GM20000 (cell line): Measurements from ENCODE around the gene KCNC1.

ENCODE experiments used
- DNase-seq: peaks from one replicate; pipeline ENCODE4 v3.0.0; 2012; ENCODE audit warnings: low spot score
- TF ChIP-seq, protein P1 (sequence below): IDR thresholded peaks from 2 replicates; pipeline ENCODE4 v1.5.1; 2012; ENCODE audit warnings: mild to moderate bottlenecking, control low read depth; ENCODE audit errors: extremely low read depth, missing control alignments

The KCNC1 gene

DNA sequence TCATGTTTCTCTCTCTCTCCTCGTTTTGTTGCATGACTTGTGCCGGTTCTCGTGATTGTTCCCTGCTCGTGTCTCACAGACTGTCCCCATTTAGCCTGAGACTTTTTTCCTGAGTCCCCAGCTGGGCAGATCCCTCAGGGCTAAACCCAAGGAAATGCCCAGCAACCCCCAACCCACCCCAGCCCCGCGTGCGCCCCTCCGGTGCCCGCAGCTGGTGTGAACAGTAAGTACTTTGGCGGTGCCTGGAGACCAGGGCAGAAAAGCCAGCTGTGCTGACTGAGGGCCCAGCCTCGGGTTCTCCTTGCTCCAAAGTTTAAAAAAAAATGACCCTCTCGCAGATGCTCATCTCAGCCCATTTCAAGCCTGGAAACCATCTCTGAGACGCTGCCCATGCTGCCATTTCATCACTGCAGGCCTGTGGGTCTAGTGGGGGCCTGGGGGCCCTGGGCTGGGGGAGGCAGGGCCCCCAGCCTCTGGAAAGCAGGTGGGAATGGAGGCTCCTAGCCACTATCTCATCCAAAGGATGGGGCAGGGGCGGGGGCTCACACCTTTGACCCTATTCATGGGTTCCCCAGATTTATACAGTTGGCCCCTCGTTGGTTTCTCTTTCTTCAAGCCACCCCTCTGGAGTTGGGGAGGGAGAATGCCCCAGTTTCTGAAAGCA is 41.8 kb downstream of the KCNC1 start:
- TF ChIP-seq, protein P1, sequence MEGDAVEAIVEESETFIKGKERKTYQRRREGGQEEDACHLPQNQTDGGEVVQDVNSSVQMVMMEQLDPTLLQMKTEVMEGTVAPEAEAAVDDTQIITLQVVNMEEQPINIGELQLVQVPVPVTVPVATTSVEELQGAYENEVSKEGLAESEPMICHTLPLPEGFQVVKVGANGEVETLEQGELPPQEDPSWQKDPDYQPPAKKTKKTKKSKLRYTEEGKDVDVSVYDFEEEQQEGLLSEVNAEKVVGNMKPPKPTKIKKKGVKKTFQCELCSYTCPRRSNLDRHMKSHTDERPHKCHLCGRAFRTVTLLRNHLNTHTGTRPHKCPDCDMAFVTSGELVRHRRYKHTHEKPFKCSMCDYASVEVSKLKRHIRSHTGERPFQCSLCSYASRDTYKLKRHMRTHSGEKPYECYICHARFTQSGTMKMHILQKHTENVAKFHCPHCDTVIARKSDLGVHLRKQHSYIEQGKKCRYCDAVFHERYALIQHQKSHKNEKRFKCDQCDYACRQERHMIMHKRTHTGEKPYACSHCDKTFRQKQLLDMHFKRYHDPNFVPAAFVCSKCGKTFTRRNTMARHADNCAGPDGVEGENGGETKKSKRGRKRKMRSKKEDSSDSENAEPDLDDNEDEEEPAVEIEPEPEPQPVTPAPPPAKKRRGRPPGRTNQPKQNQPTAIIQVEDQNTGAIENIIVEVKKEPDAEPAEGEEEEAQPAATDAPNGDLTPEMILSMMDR = no peak
- no peak for DNase-seq

DNA sequence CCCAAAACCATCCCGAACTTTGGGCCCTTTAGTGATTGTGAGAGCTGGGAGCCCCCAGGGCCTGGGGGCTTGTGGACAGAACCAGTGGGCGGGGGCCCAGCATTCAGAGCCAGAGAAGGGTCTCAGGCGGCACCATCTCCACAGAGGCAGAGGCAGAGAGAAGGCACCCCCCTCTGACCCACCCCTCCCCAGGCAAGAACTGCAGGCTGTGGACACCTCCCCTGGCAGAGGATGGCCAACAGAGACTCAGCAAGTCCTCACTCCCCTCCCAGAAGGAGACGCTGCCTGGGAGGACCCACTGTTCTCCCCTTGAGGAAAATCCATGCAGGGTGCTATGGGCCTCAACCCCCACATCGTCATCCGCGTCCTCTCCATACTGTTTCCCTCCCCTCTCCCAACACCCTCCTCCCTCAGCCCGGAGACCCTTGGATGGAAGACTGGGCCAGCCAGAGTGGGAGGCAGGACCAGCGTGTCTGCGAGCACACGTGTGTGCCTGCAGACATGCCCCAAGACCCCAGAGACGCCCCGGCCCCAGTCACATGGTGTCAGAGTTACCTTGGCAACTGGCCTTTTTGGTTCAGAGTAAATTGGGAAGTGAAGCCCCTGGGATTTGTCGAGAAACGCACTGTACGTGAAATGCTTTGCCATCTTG is 42.6 kb downstream of the KCNC1 start:
- TF ChIP-seq, protein P1 = no peak
- no peak for DNase-seq

GRCh38 chr11:17777738-17778091 is 43.1 kb downstream of the KCNC1 start:
- DNase-seq = no peak
- TF ChIP-seq, protein P1 = no peak

DNA sequence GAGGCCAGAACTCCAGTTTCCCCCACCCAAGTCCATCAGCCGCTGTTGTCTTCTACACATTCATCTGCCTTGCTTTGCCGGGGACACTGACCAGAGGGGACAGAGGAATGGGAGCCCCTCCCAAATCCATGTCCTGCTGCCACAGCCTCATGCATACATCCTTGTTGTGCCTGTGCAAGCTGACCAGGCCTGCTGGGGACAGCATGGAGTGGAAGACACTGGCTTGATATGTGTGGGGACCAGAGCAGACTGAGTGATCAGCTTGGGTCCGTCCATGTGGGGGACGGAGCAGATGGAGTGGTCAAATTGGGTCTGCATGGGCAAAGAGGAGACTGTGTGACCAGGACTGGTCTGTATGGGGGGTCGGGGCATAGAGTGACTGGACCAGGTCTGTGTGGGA is 43.8 kb downstream of the KCNC1 start:
- TF ChIP-seq, protein P1 = no peak
- no peak for DNase-seq

DNA sequence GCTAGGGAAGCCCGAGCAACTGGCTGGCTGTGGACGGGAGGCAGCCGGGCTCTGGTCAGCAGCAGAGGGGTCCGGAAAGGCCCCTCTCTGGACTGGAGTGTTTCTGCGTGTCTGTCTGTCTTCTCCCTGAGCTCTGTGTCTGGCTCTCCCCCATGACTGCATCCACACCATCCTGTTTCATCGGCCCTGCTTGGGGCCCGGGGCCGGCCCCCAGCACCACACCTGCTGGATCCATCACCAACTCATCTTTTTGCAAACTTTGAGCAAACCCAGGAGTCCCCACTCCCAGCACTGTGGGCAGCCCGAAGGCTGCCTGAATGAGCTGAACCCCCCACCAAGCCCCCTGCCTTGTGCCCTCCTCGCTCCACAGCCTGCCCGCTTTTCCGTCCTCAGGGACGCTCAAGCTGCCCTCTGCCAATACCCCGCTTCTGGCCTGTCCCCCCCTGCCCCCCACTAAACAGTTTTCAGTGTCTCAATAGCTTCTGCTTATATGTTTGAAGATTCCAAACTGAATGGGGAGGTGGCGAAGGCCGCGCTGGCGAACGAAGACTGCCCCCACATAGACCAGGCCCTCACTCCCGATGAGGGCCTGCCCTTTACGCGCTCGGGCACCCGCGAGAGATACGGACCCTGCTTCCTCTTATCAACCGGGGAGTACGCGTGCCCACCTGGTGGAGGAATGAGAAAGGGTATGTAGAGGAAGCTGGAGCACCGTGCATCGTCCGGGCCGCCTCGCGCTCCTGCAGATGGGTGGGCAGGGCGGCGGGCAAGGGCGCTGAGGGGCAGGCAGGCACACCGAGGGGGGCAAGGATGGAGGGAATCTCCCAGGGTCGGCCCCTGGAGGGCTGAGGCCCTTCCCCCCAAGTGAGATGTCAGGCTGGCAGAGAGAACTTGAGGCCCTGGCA is 44.6 kb downstream of the KCNC1 start:
- no peak for DNase-seq

GRCh38 chr11:17779861-17780594 is 45.4 kb downstream of the KCNC1 start:
- no peak for DNase-seq

More for the DNA sequence above, 44.6 kb downstream of the KCNC1 start:
- TF ChIP-seq, protein P1 = no peak

More at GRCh38 chr11:17779861-17780594, 45.4 kb downstream of the KCNC1 start:
- TF ChIP-seq, protein P1 = no peak
